Stimulated activated CD8-positive, alpha-beta memory T cell treated with anti-CD3 and anti-CD28 coated beads, Interleukin-12 subunit alpha, Interleukin-12 subunit beta, amount 100 ng/mL, for 1 hour (primary cell): ENCODE measurements around the gene ZDHHC14.

Experiments used
- DNase-seq: peaks from one replicate; pipeline ENCODE4 v3.0.0-alpha.2; 2020; ENCODE audit warnings: low read depth

Gene ZDHHC14

GRCh38 chr6:157493173-157493572, 112.2 kb downstream of the ZDHHC14 start:
- no peak for DNase-seq

DNA sequence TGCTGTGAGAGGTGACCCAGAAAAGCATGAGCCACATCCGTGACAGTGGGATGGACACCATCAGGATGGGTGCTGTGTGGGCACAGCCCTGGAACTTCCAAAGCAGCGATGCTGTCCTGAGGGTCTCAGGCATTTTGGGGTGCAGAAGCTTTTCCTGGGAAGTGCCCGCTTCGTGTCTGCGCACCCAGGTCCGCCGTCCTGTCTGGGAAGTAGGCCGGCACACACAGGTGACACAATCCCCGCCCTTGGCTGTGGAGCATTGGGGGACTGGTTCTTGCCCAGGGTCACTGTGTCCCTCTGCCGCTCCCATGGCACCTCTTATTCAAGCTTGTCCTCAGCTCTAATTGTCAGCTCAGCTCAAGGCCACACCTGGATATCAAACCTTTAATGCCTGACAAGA, 112.6 kb downstream of the ZDHHC14 start:
- no peak for DNase-seq

- DNase-seq: no peak
Observed at GRCh38 chr6:157494132-157494710, 113.2 kb downstream of the ZDHHC14 start.

GRCh38 chr6:157496534-157497095, 115.6 kb downstream of the ZDHHC14 start:
- DNase-seq: no peak

DNA sequence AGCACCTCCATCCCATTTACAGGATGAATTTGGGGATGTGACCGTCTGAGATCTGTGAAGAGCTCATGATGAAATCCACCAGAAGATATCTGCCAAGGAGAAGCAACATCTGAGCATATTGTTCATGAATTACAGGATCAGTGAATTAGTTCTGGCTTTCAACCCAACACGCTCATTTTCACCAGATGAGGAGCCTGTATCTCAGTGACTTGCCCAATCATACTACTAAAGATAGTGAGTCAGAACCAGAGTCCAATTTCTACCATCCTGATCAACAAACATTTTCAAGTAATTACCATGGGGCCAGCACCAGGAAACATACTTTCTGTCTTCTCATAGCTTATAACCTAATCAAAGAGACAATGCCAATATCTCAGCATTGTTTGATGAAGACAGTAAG, 116.6 kb downstream of the ZDHHC14 start:
- DNase-seq: no peak

DNA sequence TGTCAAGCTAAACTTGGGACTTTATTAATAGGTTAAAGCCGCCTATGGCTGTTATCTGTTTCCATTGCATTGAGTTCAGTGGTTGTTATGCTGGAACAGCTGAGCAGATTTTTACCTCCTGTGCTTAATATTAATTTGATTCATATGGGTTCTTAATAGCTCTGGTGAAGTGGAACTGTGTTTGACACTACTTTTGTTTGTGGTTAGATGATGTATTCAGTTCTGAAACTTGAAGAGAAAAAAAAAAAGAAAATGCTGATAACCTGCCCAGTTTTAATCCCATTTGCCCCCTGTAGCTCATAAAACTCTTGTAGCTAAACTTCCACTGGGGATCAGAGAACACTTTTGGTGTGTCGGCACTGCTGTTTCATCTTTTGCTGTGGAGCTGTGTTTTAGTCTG, 117.8 kb downstream of the ZDHHC14 start:
- no peak for DNase-seq

- no peak for DNase-seq
Observed at GRCh38 chr6:157500022-157500421, 119.0 kb downstream of the ZDHHC14 start.

DNA sequence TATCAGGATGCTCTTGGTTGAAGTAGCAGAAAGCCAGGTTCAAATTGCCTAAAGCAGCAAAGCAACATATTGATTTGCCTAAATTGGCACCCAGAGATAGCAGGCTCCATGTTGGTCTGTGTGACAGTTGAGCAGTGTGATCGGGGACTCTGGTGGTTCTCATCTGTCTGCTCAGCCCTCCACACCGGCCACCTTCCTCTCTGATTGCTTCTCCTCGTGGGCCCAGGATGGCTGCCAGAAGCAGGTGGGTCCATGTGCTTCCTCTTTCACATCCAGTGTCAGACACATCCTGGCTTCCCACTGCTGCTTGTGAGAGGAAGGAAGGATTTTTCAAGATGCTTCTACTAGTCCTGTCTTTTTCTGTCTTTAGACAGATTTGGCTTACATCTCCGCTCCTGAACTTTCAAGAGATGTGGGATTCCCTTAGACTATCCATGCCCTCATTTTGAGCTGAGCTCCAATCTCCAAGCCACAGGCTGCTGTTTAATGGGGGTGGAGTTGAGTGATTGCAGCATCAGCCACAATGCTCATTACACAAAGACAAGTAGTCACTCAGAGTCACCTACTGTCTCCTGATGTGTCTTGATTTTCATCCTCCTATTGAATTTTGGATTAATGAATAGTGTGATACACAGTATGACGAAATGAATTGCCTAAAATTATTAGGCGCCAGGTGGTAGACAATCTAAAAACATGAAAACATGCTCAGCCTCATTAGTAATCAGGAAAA, 122.2 kb downstream of the ZDHHC14 start:
- DNase-seq: no peak

GRCh38 chr6:157505912-157506491, 125.0 kb downstream of the ZDHHC14 start:
- DNase-seq: no peak

- no peak for DNase-seq
Observed at GRCh38 chr6:157510323-157511188, 129.6 kb downstream of the ZDHHC14 start.

DNA sequence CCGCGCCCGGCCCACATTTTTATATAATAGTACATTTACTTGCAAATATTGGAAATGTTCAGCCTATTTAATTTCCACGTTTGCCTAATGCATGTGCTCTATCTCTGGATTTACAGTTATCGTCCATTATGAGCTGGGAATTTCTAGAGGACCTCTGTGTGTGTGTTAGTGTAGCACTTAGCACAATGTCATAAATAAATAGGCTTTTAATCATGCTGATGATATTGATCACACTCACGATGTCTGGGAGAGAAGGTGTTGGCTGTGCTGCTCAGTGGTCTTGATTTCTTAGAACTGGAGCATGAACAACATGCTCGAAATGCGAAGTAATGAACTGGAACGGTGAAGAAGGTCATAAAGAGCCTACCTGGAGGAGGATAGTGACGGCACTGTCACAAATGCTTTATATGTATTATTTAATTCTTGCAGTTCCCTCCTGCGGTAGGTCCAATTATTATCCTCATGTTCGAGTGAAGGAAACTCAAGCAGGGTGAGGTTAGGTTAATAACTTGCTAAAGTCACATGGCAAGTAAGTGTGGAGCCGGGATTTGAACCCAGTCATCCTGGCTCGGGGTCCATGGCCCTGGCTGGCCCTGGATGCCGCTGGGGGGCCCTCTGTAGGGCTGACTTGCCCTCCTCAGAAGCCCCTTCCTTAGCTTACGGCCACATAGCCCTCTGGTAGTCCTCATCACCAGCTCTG, 130.8 kb downstream of the ZDHHC14 start:
- DNase-seq: no peak

GRCh38 chr6:157512382-157512682, 131.3 kb downstream of the ZDHHC14 start:
- no peak for DNase-seq

DNA sequence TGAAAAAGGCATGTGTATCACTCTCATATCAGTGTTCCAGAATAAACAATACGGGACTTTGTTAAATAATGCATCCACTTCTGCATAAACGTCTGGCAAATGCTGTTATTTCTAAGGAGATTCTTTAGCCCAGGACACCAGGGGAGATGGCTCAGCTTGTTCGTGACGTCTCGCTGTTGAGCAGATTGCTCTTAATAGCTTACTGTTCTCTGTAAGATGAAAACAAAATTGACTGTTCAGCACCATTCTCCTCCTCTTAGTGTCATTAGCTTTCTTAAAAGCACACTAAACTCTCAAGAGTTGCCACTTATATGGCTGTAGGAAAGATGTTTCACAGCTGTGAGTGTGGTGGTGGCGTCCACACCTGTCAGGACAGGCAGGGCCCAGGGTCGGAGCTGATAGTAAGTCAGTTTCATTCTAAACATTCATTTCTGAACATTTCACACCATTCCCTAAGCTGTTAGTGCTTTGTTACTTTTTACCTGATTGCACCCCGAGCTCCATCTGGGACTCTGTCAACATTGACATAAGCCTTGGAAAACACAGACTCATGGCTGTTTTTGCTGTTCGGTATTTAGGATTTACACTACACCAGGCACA, 132.1 kb downstream of the ZDHHC14 start:
- DNase-seq: no peak

GRCh38 chr6:157513619-157514485, 132.9 kb downstream of the ZDHHC14 start:
- DNase-seq: no peak

DNA sequence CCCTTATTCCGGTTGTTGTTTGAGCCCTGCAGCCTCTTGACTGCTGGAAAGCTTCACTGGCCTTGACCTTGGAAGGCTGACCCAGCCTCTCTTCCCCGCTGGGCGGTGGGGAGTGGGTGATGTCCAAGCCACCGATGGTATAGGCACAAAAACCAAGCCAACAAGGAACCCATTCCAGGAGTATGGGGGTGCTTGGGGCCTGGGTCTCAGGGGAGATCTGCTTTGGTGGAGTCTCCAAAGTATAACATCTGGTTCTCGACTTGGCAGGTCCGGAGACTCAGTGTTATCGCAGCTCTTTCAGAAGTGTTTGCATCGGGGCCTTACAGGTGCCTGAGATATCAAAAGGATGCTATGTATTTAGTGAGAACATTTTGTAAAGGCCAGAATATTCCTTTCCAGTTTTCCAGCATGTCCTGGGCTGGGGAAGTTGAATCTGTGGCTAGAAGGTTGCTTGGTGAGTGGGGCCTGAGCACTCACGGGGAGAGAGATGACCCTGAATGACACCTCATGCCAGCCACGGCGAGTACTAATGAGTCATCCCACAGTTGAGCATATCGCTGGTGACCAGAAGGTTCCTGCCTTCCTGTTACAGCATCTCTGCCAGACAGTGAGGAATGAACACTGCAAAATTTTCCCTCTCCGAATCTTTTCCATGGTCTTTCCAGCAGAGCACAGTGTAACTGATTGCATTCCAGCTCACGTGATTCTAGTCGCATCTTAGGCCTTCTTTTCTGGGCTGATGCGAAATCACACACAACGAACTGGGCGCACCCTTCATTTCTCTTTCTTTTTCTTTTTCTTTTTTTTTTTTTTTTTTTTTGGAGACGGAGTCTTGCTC, 133.9 kb downstream of the ZDHHC14 start:
- no peak for DNase-seq

DNA sequence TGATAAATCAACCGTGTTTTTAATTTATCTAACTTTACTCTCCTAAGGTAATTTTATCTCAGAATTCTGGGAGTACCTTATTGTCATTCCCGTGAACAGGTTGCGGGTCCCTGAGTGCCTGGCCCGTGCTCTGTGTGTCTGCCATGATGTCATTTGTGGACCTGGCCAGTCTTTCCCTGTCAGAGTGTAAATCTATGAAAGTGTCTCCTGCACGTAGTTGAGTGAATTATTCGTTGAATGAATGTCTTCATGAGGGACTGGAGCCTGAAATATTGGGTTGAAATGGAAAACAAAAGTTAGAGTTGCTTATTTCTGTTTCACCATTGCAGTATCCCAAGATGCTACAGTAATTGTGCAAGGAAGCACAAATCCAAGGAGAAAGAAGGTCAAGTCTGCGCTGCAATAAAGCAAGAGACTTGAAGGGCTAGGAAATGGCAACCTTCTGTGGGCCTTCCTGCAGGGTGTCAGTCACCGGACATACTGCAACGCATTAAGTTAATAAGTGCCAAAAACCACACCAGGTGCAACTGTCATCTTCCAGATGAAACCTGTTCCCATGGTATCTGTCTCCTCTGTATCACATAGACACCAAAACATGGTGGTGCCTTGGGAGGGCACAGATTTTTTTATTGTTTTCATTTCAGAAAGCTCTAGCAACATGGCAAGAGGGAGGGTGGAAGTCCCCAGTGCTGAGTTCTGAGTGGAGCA, 135.5 kb downstream of the ZDHHC14 start:
- no peak for DNase-seq

- no peak for DNase-seq
Observed at GRCh38 chr6:157517601-157518359, 136.8 kb downstream of the ZDHHC14 start.
